HEK293 (cell line): Measurements from ENCODE around the gene RPL27.
A peak's percentile ranks its signal among the peaks of the same experiment; 100 is the strongest.

Experiments
- GLIS2 ChIP-seq: fragments of 450-650 bp; formaldehyde crosslinking; IDR thresholded peaks from 2 replicates; pipeline ENCODE4 v1.5.1; 2016; ENCODE audit warnings: missing biosample characterization, missing genetic modification characterization
- KLF16 ChIP-seq: fragments of 450-650 bp; formaldehyde crosslinking; IDR thresholded peaks from 2 replicates; pipeline ENCODE4 v1.5.1; 2017; ENCODE audit warnings: missing biosample characterization, missing genetic modification characterization
- KLF8 ChIP-seq: fragments of 450-650 bp; formaldehyde crosslinking; IDR thresholded peaks from 2 replicates; pipeline ENCODE4 v1.5.1; 2016; ENCODE audit warnings: missing biosample characterization, missing genetic modification characterization
- KLF9 ChIP-seq: fragments of 450-650 bp; formaldehyde crosslinking; IDR thresholded peaks from 2 replicates; pipeline ENCODE4 v1.5.1; 2016; ENCODE audit warnings: missing biosample characterization, missing genetic modification characterization, low read depth
- SCRT2 ChIP-seq: fragments of 450-650 bp; formaldehyde crosslinking; IDR thresholded peaks from 2 replicates; pipeline ENCODE4 v1.5.1; 2016; ENCODE audit warnings: missing biosample characterization, missing genetic modification characterization
- SP2 ChIP-seq: fragments of 450-650 bp; formaldehyde crosslinking; IDR thresholded peaks from 2 replicates; pipeline ENCODE4 v1.5.1; 2016; ENCODE audit warnings: missing biosample characterization, missing genetic modification characterization
- SP7 ChIP-seq: fragments of 450-650 bp; formaldehyde crosslinking; IDR thresholded peaks from 2 replicates; pipeline ENCODE4 v1.5.1; 2016; ENCODE audit warnings: missing biosample characterization, missing genetic modification characterization
- ZBTB17 ChIP-seq: fragments of 450-650 bp; formaldehyde crosslinking; IDR thresholded peaks from 2 replicates; pipeline ENCODE4 v1.5.1; 2016; ENCODE audit warnings: missing biosample characterization, missing genetic modification characterization
- ZBTB7A ChIP-seq: fragments of 450-650 bp; formaldehyde crosslinking; IDR thresholded peaks from 2 replicates; pipeline ENCODE4 v1.5.1; 2016; ENCODE audit warnings: low read depth, missing biosample characterization, missing genetic modification characterization
- ZFP3 ChIP-seq: fragments of 450-650 bp; formaldehyde crosslinking; IDR thresholded peaks from 2 replicates; pipeline ENCODE4 v1.5.1; 2016; ENCODE audit warnings: low read depth, missing biosample characterization, missing genetic modification characterization
- ZNF335 ChIP-seq: fragments of 450-650 bp; formaldehyde crosslinking; conservative IDR thresholded peaks from 2 replicates; pipeline ENCODE4 v1.5.1; 2016; ENCODE audit warnings: missing biosample characterization, missing genetic modification characterization
- ZNF366 ChIP-seq: fragments of 450-650 bp; formaldehyde crosslinking; conservative IDR thresholded peaks from 2 replicates; pipeline ENCODE4 v1.5.1; 2016; ENCODE audit warnings: missing biosample characterization, missing genetic modification characterization
- ZNF394 ChIP-seq: fragments of 450-650 bp; formaldehyde crosslinking; IDR thresholded peaks from 2 replicates; pipeline ENCODE4 v1.5.1; 2016; ENCODE audit warnings: missing biosample characterization, missing genetic modification characterization, mild to moderate bottlenecking, moderate library complexity, borderline replicate concordance
- ZNF670 ChIP-seq: fragments of 450-650 bp; formaldehyde crosslinking; IDR thresholded peaks from 2 replicates; pipeline ENCODE4 v1.5.1; 2016; ENCODE audit warnings: missing biosample characterization, missing genetic modification characterization, low read depth
- ZNF747 ChIP-seq: fragments of 450-650 bp; formaldehyde crosslinking; IDR thresholded peaks from 2 replicates; pipeline ENCODE4 v1.5.1; 2016; ENCODE audit warnings: missing biosample characterization, missing genetic modification characterization
- ZNF830 ChIP-seq: fragments of 450-650 bp; IDR thresholded peaks from 2 replicates; pipeline ENCODE4 v1.5.0; 2018; ENCODE audit warnings: missing biosample characterization, missing genetic modification characterization, low read depth, mild to moderate bottlenecking, moderate library complexity
- TF ChIP-seq, protein P1 (sequence below): fragments of 450-650 bp; formaldehyde crosslinking; IDR thresholded peaks from 2 replicates; pipeline ENCODE4 v1.5.1; 2016; ENCODE audit warnings: missing biosample characterization, missing genetic modification characterization
- TF ChIP-seq, protein P2 (sequence below): fragments of 450-650 bp; formaldehyde crosslinking; IDR thresholded peaks from 2 replicates; pipeline ENCODE4 v1.5.1; 2017; ENCODE audit warnings: missing biosample characterization, missing genetic modification characterization
- TF ChIP-seq, protein P3 (sequence below): fragments of 450-650 bp; formaldehyde crosslinking; IDR thresholded peaks from 2 replicates; pipeline ENCODE4 v1.5.1; 2016; ENCODE audit warnings: missing biosample characterization, missing genetic modification characterization, borderline replicate concordance
- TF ChIP-seq, protein P4 (sequence below): fragments of 450-650 bp; formaldehyde crosslinking; IDR thresholded peaks from 2 replicates; pipeline ENCODE4 v1.5.1; 2016; ENCODE audit warnings: missing biosample characterization, missing genetic modification characterization
- TF ChIP-seq, protein P5 (sequence below): fragments of 450-650 bp; formaldehyde crosslinking; IDR thresholded peaks from 2 replicates; pipeline ENCODE4 v1.5.1; 2016; ENCODE audit warnings: missing biosample characterization, missing genetic modification characterization
- TF ChIP-seq, protein P6 (sequence below): fragments of 450-650 bp; formaldehyde crosslinking; IDR thresholded peaks from 2 replicates; pipeline ENCODE4 v1.5.1; 2016; ENCODE audit warnings: missing biosample characterization, missing genetic modification characterization

The RPL27 gene

DNA sequence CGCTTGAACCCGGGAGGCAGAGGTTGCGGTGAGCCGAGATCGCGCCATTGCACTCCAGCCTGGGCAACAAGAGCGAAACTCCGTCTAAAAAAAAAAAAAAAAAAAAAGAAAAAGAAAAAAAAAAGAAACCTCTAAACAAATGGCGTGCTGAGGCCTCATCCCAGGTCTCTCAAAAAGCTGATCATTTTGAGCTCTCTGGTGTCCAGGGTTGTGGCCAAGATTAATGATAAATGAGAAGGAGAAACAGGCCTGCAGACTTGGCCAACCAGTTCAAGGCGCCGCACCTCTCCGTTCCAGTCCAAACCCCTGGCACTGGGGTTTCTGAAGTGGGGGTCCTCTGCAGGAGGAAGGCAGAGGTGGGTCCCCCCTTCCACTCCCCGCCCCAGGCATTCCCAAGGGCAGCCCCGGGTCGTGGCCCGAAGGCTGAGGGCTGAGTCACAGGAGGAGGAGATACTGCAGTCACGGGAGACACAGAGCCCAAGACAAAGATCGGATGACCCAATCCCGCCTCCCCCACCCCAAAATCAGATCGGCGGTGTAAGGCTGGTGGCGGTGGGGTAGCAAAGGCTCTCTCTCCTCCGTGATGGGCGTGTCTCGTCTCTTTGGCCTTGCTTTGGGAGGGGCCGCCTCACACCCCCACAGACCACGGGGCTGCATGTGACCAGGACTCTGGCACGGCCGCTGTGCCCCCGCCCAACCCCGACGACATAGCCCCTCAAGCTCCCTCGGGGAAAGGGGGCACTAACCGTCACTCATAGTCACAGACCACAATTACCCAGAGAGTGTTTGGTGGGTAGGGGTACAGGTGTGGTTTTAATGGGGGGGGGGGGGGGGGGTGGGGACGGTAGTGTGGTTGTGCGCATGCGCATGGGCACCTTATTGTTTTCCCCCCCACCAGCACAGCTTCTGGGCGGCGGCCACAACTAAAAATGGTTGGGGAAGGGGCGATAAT lies 22.8 kb downstream of the RPL27 start (continued):
- TF ChIP-seq SP7 (tag by site-specific recombination): peak; percentile 69; the same call in 1 of the 2 replicates
- TF ChIP-seq ZNF366 (tag by site-specific recombination): 0 out of 2 replicates have a peak, but pooled peaks have one; percentile 8
- TF ChIP-seq SCRT2 (tag by site-specific recombination): no peak
- TF ChIP-seq, protein P1, sequence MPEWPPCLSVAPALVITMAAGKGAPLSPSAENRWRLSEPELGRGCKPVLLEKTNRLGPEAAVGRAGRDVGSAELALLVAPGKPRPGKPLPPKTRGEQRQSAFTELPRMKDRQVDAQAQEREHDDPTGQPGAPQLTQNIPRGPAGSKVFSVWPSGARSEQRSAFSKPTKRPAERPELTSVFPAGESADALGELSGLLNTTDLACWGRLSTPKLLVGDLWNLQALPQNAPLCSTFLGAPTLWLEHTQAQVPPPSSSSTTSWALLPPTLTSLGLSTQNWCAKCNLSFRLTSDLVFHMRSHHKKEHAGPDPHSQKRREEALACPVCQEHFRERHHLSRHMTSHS: no peak
- TF ChIP-seq ZBTB7A: no peak
- TF ChIP-seq GLIS2 (tag by site-specific recombination): peak; percentile 68; the same call in 1 of the 2 replicates
- TF ChIP-seq SP2: peak; percentile 39
- peak; percentile 85 for TF ChIP-seq KLF9 (tag by site-specific recombination)
- TF ChIP-seq, protein P2, sequence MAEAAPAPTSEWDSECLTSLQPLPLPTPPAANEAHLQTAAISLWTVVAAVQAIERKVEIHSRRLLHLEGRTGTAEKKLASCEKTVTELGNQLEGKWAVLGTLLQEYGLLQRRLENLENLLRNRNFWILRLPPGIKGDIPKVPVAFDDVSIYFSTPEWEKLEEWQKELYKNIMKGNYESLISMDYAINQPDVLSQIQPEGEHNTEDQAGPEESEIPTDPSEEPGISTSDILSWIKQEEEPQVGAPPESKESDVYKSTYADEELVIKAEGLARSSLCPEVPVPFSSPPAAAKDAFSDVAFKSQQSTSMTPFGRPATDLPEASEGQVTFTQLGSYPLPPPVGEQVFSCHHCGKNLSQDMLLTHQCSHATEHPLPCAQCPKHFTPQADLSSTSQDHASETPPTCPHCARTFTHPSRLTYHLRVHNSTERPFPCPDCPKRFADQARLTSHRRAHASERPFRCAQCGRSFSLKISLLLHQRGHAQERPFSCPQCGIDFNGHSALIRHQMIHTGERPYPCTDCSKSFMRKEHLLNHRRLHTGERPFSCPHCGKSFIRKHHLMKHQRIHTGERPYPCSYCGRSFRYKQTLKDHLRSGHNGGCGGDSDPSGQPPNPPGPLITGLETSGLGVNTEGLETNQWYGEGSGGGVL (tag by site-specific recombination): peak; percentile 82
- TF ChIP-seq, protein P3, sequence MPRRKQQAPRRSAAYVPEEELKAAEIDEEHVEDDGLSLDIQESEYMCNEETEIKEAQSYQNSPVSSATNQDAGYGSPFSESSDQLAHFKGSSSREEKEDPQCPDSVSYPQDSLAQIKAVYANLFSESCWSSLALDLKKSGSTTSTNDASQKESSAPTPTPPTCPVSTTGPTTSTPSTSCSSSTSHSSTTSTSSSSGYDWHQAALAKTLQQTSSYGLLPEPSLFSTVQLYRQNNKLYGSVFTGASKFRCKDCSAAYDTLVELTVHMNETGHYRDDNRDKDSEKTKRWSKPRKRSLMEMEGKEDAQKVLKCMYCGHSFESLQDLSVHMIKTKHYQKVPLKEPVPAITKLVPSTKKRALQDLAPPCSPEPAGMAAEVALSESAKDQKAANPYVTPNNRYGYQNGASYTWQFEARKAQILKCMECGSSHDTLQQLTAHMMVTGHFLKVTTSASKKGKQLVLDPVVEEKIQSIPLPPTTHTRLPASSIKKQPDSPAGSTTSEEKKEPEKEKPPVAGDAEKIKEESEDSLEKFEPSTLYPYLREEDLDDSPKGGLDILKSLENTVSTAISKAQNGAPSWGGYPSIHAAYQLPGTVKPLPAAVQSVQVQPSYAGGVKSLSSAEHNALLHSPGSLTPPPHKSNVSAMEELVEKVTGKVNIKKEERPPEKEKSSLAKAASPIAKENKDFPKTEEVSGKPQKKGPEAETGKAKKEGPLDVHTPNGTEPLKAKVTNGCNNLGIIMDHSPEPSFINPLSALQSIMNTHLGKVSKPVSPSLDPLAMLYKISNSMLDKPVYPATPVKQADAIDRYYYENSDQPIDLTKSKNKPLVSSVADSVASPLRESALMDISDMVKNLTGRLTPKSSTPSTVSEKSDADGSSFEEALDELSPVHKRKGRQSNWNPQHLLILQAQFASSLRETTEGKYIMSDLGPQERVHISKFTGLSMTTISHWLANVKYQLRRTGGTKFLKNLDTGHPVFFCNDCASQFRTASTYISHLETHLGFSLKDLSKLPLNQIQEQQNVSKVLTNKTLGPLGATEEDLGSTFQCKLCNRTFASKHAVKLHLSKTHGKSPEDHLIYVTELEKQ (tag by site-specific recombination): peak; percentile 21; the same call in 1 of the 2 replicates
- TF ChIP-seq, protein P4, sequence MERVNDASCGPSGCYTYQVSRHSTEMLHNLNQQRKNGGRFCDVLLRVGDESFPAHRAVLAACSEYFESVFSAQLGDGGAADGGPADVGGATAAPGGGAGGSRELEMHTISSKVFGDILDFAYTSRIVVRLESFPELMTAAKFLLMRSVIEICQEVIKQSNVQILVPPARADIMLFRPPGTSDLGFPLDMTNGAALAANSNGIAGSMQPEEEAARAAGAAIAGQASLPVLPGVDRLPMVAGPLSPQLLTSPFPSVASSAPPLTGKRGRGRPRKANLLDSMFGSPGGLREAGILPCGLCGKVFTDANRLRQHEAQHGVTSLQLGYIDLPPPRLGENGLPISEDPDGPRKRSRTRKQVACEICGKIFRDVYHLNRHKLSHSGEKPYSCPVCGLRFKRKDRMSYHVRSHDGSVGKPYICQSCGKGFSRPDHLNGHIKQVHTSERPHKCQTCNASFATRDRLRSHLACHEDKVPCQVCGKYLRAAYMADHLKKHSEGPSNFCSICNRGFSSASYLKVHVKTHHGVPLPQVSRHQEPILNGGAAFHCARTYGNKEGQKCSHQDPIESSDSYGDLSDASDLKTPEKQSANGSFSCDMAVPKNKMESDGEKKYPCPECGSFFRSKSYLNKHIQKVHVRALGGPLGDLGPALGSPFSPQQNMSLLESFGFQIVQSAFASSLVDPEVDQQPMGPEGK (tag by site-specific recombination): peak; percentile 95
- TF ChIP-seq KLF8: peak; percentile 19
- no peak for TF ChIP-seq ZNF830 (tag by site-specific recombination)
- TF ChIP-seq ZFP3 (tag by site-specific recombination): no peak
- peak; percentile 62 for TF ChIP-seq ZBTB17
- TF ChIP-seq, protein P5, sequence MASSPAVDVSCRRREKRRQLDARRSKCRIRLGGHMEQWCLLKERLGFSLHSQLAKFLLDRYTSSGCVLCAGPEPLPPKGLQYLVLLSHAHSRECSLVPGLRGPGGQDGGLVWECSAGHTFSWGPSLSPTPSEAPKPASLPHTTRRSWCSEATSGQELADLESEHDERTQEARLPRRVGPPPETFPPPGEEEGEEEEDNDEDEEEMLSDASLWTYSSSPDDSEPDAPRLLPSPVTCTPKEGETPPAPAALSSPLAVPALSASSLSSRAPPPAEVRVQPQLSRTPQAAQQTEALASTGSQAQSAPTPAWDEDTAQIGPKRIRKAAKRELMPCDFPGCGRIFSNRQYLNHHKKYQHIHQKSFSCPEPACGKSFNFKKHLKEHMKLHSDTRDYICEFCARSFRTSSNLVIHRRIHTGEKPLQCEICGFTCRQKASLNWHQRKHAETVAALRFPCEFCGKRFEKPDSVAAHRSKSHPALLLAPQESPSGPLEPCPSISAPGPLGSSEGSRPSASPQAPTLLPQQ (tag by site-specific recombination): peak; percentile 87
- TF ChIP-seq, protein P6, sequence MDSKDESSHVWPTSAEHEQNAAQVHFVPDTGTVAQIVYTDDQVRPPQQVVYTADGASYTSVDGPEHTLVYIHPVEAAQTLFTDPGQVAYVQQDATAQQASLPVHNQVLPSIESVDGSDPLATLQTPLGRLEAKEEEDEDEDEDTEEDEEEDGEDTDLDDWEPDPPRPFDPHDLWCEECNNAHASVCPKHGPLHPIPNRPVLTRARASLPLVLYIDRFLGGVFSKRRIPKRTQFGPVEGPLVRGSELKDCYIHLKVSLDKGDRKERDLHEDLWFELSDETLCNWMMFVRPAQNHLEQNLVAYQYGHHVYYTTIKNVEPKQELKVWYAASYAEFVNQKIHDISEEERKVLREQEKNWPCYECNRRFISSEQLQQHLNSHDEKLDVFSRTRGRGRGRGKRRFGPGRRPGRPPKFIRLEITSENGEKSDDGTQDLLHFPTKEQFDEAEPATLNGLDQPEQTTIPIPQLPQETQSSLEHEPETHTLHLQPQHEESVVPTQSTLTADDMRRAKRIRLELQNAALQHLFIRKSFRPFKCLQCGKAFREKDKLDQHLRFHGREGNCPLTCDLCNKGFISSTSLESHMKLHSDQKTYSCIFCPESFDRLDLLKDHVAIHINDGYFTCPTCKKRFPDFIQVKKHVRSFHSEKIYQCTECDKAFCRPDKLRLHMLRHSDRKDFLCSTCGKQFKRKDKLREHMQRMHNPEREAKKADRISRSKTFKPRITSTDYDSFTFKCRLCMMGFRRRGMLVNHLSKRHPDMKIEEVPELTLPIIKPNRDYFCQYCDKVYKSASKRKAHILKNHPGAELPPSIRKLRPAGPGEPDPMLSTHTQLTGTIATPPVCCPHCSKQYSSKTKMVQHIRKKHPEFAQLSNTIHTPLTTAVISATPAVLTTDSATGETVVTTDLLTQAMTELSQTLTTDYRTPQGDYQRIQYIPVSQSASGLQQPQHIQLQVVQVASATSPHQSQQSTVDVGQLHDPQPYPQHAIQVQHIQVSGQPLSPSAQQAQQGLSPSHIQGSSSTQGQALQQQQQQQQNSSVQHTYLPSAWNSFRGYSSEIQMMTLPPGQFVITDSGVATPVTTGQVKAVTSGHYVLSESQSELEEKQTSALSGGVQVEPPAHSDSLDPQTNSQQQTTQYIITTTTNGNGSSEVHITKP (tag by site-specific recombination): peak; percentile 42
- TF ChIP-seq KLF16 (tag by site-specific recombination): peak; percentile 38; the same call in 1 of the 2 replicates
- no peak for TF ChIP-seq ZNF670 (tag by site-specific recombination)
- peak; percentile 26; the same call in 1 of the 2 replicates for TF ChIP-seq ZNF394 (tag by site-specific recombination)
- peak; percentile 98 for TF ChIP-seq ZNF335
- no peak for TF ChIP-seq ZNF747
